GM04504 (cell line): ENCODE results near the gene SHC1.

Experiments
- DNase-seq: peaks from one replicate; pipeline ENCODE4 v3.0.0-alpha.2; 2012; ENCODE audit warnings: low read depth

Gene SHC1

DNA sequence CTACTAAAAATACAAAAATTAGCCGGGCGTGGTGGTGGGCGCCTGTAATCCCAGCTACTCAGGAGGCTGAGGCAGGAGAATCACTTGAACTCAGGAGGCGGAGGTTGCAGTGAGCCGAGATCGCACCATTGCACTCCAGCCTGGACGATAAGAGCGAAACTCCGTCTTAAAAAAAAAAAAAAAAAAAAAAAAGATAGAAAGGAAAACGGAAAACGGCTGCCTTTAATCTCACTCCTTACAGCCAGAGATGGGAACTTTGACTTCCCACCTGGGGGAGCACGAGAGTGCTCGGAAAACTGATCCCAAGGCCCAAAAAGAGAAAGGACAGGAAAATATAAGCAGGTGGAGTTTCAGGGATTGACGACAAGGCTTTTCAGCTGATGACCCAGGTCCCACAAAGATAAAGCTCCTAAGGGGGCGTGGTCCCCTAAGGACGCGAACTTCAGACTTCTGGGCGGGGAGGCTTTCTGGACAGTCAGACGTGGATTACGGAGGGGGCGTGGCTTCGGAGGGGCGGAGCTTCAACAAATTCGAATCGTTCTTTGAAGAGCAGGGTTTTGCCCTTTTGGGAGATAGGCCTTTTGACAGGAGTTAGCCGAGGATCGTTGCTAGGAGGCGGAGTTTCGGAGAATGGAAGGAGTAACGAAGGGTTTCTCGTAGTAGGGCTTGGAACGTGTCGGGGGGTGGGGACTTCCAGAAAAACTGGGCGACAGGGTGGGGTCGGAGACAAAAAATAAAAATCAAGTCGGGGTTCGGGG is 3.0 kb upstream of the SHC1 start:
- DNase-seq: peak; percentile 96

DNA sequence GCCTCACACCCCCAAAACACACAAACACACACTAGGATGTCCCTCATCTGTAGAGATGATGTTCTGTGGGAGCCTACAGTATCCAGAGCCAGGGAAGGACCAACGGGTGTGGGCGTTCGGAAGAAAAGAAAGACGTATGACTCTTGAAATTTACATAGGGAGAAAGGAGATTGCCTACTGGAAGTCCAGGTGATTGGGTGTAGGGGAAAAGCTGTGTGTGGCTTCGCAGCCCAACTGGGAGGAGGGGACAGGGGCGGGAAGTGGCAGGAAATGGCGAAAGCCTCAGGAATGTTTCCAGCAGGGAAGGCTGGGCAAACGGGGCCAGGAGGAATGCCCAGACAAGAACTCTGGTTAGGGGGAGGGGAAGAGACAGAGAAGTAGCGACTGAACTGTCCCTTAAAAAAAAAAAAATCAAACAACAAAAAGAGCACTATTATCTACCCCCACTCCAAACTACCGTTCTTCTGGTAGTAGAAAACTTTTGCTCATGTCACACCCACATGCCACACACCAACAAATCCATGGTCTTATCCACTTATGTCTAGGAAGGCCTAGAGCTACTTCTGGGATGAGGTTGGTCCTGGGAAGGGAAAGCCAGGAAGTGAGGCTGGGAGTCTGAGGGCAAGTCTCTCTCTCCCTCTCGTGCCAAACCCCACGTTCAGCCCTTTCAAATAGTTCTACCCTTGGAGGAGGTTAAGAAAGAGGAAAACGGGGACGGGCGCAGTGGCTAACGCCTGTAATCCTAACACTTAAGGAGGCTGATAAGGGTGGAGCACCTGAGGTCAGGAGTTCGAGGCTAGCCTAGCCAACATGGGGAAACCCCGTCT is 2.2 kb upstream of the SHC1 start:
- peak; percentile 91 for DNase-seq

- DNase-seq: no peak
These were observed 1.6 kb upstream of the SHC1 start for GRCh38 chr1:154972213-154972516.

- no peak for DNase-seq
These were observed 923 bp upstream of the SHC1 start for GRCh38 chr1:154971341-154971998.

- DNase-seq: no peak
These were observed 591 bp downstream of the SHC1 start for GRCh38 chr1:154969860-154970452.

- DNase-seq: no peak
These were observed 1.3 kb downstream of the SHC1 start for GRCh38 chr1:154969246-154969645.

GRCh38 chr1:154968731-154969130 is 1.8 kb downstream of the SHC1 start:
- DNase-seq: no peak

- no peak for DNase-seq
These were observed 3.1 kb downstream of the SHC1 start for GRCh38 chr1:154967331-154967950.

GRCh38 chr1:154966111-154966510 is 4.4 kb downstream of the SHC1 start:
- DNase-seq: no peak

- DNase-seq: no peak
These were observed 6.2 kb downstream of the SHC1 start for GRCh38 chr1:154964359-154964758.

- DNase-seq: no peak
These were observed 6.9 kb downstream of the SHC1 start for GRCh38 chr1:154963643-154964042.

- DNase-seq: no peak
These were observed 7.7 kb downstream of the SHC1 start for GRCh38 chr1:154962795-154963330.

DNA sequence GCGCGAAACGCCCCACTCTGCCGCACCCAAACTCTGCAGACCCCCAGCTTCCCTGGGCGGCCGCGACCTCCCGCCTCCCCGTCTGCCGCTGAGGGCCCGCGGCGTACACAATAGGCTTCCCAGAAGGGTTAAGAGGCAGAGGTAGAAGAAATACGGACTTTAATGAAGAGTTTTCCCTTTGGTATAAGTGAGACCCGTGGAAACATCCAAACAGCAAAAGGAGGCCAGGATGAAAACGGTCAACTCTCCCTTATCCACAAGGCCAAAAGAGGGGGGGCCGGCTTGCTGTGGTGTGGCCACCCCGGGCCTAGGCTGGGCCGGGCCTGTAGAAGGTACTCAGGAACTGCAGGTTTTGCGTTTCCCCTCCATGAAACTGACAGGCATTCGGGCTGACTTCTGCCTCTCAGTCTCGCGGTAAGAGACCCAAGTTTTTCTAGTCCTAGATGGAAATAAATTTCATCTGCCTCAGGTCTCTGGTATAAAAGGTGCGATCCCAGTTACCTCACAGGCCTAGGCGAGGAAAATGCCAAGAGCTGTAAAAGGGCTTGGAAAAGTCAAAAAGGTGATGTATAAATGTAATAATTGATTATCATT is 8.3 kb downstream of the SHC1 start:
- no peak for DNase-seq

DNA sequence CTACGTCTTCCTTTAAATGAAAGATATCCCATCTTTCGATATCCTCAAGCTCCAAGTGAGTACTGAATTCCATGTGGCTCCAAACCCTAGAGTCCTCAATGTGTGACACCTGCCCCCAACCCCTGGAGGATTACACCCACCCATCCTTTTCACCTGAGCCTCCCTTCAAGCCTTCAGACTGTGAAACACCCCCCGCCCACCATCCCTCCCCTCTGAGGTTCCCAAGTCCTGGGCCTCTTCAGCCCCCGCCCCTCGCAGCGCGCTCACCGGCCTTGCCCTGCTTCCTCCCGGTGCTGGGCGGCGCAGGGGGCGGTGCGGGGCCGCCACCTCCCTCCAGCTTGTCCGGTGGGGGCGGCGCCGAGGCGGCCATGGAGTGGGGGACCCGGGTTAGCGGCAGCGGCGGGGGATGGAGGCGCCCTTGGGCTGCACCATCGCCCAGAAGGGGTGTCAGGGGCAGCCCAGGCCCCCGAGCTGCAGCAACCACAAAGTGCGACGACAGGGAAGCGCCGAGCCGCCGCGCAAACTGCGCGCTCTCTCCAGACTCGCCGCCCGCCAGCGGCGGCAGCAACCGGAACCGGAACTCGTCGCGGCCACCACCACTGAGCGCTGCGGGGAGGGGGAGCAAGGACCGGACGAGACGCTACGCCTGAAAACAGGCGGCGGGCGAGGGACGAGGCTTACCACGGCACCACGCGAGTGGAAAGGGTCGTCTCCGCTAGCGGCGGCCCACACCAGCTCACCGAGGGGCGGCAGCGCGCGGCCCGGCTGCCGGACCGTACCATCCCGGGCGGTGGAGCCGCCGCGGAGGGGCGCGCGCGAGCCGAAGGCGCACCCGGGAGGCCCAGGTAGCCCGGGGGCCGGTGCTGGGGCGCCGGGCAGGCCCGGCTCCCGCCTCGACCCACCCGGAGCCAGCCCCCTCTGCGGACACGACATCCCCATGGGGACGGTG is 9.1 kb downstream of the SHC1 start, which contains the start of gene PYGO2:
Gene PYGO2 (minus strand): TSS at position 576 of the 949 bp plus-strand sequence. CDS start 206 bp downstream, at position 370.
- no peak for DNase-seq

- no peak for DNase-seq
These were observed 10.0 kb downstream of the SHC1 start for GRCh38 chr1:154960446-154961136.

DNA sequence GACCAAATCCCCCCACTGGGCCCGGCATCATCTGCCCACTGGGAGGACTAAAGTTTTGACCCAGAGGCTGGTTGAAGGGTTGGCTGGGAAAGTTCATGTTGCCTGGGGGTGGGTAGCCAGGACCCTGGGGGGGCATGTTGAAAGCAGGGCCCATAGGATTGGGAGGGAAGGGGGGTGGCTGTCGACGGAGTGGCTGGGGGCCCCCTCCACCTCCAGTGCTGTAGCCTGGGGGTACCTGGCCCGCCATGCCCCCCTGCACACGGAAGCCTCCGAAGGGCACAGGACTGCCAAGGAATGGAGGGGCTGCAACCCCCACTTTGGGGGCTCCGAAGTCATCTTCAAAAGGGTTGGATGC is 11.1 kb downstream of the SHC1 start:
- no peak for DNase-seq

GRCh38 chr1:154958681-154959425 is 11.7 kb downstream of the SHC1 start:
- DNase-seq: no peak

DNA sequence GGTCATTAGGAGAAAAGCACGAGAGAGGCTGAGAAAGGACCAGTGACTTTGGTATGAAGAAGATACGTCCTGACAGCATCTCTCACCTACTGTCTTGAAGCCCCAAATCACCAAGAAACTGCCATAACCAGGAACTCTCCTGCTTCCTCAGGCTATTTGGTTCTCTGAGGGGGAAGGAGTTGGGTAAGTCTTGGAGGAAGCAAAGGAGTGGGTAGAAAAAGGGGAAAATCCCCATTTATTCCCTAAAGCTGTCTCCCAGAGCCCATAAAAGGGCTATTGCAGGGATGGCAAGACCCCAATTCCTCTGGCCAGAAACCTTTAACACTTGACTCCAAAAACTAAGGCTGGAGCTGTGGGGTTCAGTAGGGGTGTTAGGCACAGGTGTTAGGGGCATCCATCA is 12.5 kb downstream of the SHC1 start:
- no peak for DNase-seq

- no peak for DNase-seq
These were observed 13.4 kb downstream of the SHC1 start for GRCh38 chr1:154957091-154957657.
